WTC11 (cell line): ENCODE results near the gene LIMK1. TPM values are rescaled to one million over a fixed set of nuclear protein-coding genes. Genes with fewer than 3 reads are reported as not detected.

ENCODE experiments used
- ATAC-seq: fragments of 200-7000 bp; cut with Tn5 transposase; 2 replicates; pipeline ENCODE4 v1.10.0; 2021; ENCODE audit warnings: mild to moderate bottlenecking, moderate library complexity
- CTCF ChIA-PET: fragments of 300-600 bp; sonication (Branson Sonifier 250); formaldehyde crosslinking; loops from one replicate; lab custom pipeline; 2021; ENCODE audit warnings: antibody characterized with exemption; lab: Charles Lee
- POLR2A ChIA-PET: fragments of 350-600 bp; sonication (Branson Sonifier 250); formaldehyde crosslinking; loops from one replicate; lab custom pipeline; 2021; ENCODE audit warnings: antibody characterized with exemption; lab: Charles Lee
- DNase-seq: peaks from one replicate; pipeline ENCODE4 v3.0.0; 2021; ENCODE audit warnings: low spot score
- H3K27ac Mint-ChIP-seq: 2 replicates; pipeline ENCODE4 v1.8.0; 2021; ENCODE audit warnings: mixed read lengths
- H3K27me3 Mint-ChIP-seq: 2 replicates; pipeline ENCODE4 v1.8.0; 2021; ENCODE audit warnings: low read depth, mild to moderate bottlenecking, moderate library complexity, mixed read lengths
- H3K36me3 Mint-ChIP-seq: 2 replicates; pipeline ENCODE4 v1.8.0; 2021; ENCODE audit warnings: mixed read lengths
- H3K4me1 Mint-ChIP-seq: 2 replicates; pipeline ENCODE4 v1.8.0; 2022; ENCODE audit warnings: mixed read lengths
- H3K4me3 Mint-ChIP-seq: 2 replicates; pipeline ENCODE4 v1.8.0; 2021; ENCODE audit warnings: mild to moderate bottlenecking, moderate library complexity, mixed read lengths
- H3K9me3 Mint-ChIP-seq: 2 replicates; pipeline ENCODE4 v1.8.0; 2021; ENCODE audit warnings: mixed read lengths
- CBFB ChIP-seq: sonication (generic); formaldehyde crosslinking; IDR thresholded peaks from 2 replicates; pipeline ENCODE4 v1.8.1; 2022; ENCODE audit warnings: mild to moderate bottlenecking, low read depth, missing genetic modification reagents
- CREB1 ChIP-seq: sonication (generic); formaldehyde crosslinking; IDR thresholded peaks from 2 replicates; pipeline ENCODE4 v1.8.0; 2023; ENCODE audit warnings: mild to moderate bottlenecking, missing genetic modification reagents
- CREM ChIP-seq: sonication (generic); formaldehyde crosslinking; IDR thresholded peaks from 2 replicates; pipeline ENCODE4 v1.8.1; 2022; ENCODE audit warnings: mild to moderate bottlenecking, missing genetic modification reagents, moderate library complexity
- GABPB1 ChIP-seq: sonication (generic); formaldehyde crosslinking; IDR thresholded peaks from 2 replicates; pipeline ENCODE4 v1.8.1; 2023; ENCODE audit warnings: mild to moderate bottlenecking, missing genetic modification reagents
- GTF2I ChIP-seq: fragments of 250-450 bp; sonication (Bioruptor Pico); conservative IDR thresholded peaks from 2 replicates; pipeline ENCODE4 v1.4.0; 2021; ENCODE audit warnings: mild to moderate bottlenecking
- HMGA2 ChIP-seq: fragments of 250-450 bp; sonication (Bioruptor Pico); IDR thresholded peaks from 2 replicates; pipeline ENCODE4 v1.4.0; 2021; ENCODE audit warnings: mild to moderate bottlenecking, moderate library complexity
- NR3C1 ChIP-seq: sonication (generic); formaldehyde crosslinking; conservative IDR thresholded peaks from 2 replicates; pipeline ENCODE4 v1.8.1; 2023; ENCODE audit warnings: low read depth, mild to moderate bottlenecking, missing genetic modification reagents
- OVOL2 ChIP-seq: fragments of 250-450 bp; sonication (Bioruptor Pico); IDR thresholded peaks from 2 replicates; pipeline ENCODE4 v1.9.0; 2021; ENCODE audit warnings: mild to moderate bottlenecking, borderline replicate concordance
- RELA ChIP-seq: sonication (generic); formaldehyde crosslinking; IDR thresholded peaks from 2 replicates; pipeline ENCODE4 v1.8.1; 2022; ENCODE audit warnings: missing genetic modification reagents, mild to moderate bottlenecking, borderline replicate concordance
- SOX15 ChIP-seq: fragments of 250-450 bp; sonication (Bioruptor Pico); IDR thresholded peaks from 2 replicates; pipeline ENCODE4 v1.9.0; 2021; ENCODE audit warnings: mild to moderate bottlenecking
- TP53 ChIP-seq: sonication (generic); formaldehyde crosslinking; IDR thresholded peaks from 2 replicates; pipeline ENCODE4 v1.8.1; 2023; ENCODE audit warnings: mild to moderate bottlenecking, missing genetic modification reagents
- ZNF121 ChIP-seq: sonication (generic); formaldehyde crosslinking; IDR thresholded peaks from 2 replicates; pipeline ENCODE4 v1.8.0; 2023; ENCODE audit warnings: missing genetic modification reagents
- ZNF219 ChIP-seq: sonication (generic); formaldehyde crosslinking; IDR thresholded peaks from 2 replicates; pipeline ENCODE4 v1.8.0; 2023; ENCODE audit warnings: missing genetic modification reagents, mild to moderate bottlenecking, borderline replicate concordance
- ZNF263 ChIP-seq: sonication (generic); formaldehyde crosslinking; IDR thresholded peaks from 2 replicates; pipeline ENCODE4 v1.8.1; 2022; ENCODE audit warnings: low read depth, mild to moderate bottlenecking, moderate library complexity, missing genetic modification reagents
- ZNF512 ChIP-seq: sonication (generic); formaldehyde crosslinking; IDR thresholded peaks from 2 replicates; pipeline ENCODE4 v1.8.1; 2022; ENCODE audit warnings: missing genetic modification reagents, borderline replicate concordance
- ZNF532 ChIP-seq: fragments of 250-450 bp; sonication (Bioruptor Pico); IDR thresholded peaks from 2 replicates; pipeline ENCODE4 v1.9.0; 2021; ENCODE audit warnings: mild to moderate bottlenecking, borderline replicate concordance
- total RNA-seq: library from RNA; stranded (reverse); gene quantifications from 3 replicates; pipeline ENCODE4 v1.2.3, GENCODE V29; 2021
- TF ChIP-seq, protein P1 (sequence below): sonication (generic); formaldehyde crosslinking; IDR thresholded peaks from 2 replicates; pipeline ENCODE4 v1.8.0; 2023; ENCODE audit warnings: missing genetic modification reagents
- TF ChIP-seq, protein P2 (sequence below): sonication (generic); formaldehyde crosslinking; IDR thresholded peaks from 2 replicates; pipeline ENCODE4 v1.8.0; 2022; ENCODE audit warnings: mild to moderate bottlenecking, missing genetic modification reagents
- TF ChIP-seq, protein P3 (sequence below): fragments of 250-450 bp; sonication (Bioruptor Pico); IDR thresholded peaks from 2 replicates; pipeline ENCODE4 v1.9.0; 2021; ENCODE audit warnings: mild to moderate bottlenecking
- TF ChIP-seq, protein P4 (sequence below): sonication (generic); formaldehyde crosslinking; IDR thresholded peaks from 2 replicates; pipeline ENCODE4 v1.8.1; 2022; ENCODE audit warnings: mild to moderate bottlenecking, missing genetic modification reagents, moderate library complexity, borderline replicate concordance
- TF ChIP-seq, protein P5 (sequence below): sonication (generic); formaldehyde crosslinking; IDR thresholded peaks from 2 replicates; pipeline ENCODE4 v1.8.1; 2023; ENCODE audit warnings: mild to moderate bottlenecking, missing genetic modification reagents

Gene LIMK1
- total RNA-seq, 1 experiment from 2014 or later: 85.4 TPM

GRCh38 chr7:74094224-74095101, 10.9 kb downstream of the LIMK1 start:
- DNase-seq (peak; percentile 79), ATAC-seq (peak; percentile 85)
- POLR2A ChIA-PET: interaction anchor here (0.6 kb wide), 1 partner anchor 11 kb away, joined by 3 read pairs; the partner anchor contains the start of gene LIMK1
- Mint-ChIP-seq H3K36me3 (peaks cover 32% of the 10 kb centered on the region), H3K9me3 (peaks cover 9% of the 10 kb centered on the region), H3K4me1 (peaks cover 30% of the 10 kb centered on the region), H3K4me3 (peak overlapping the region; percentile 67), H3K27ac (peak overlapping the region; percentile 98), H3K27me3 (no peaks in the 10 kb centered on the region)
- CTCF ChIA-PET: interaction anchor here (0.5 to 2.2 kb wide), 10 partner anchors 11 to 479 kb away, joined by 3 to 18 read pairs (median 4); partner anchors contain the start of gene LIMK1
- no peak for TF ChIP-seq GABPB1
- TF ChIP-seq GTF2I (CRISPR knock-in tag): no peak
- no peak for TF ChIP-seq ZNF219 (CRISPR knock-in tag)
- no peak for TF ChIP-seq NR3C1 (CRISPR knock-in tag)
- no peak for TF ChIP-seq ZNF121
- no peak for TF ChIP-seq CREB1
- TF ChIP-seq HMGA2: no peak
- TF ChIP-seq, protein P1, sequence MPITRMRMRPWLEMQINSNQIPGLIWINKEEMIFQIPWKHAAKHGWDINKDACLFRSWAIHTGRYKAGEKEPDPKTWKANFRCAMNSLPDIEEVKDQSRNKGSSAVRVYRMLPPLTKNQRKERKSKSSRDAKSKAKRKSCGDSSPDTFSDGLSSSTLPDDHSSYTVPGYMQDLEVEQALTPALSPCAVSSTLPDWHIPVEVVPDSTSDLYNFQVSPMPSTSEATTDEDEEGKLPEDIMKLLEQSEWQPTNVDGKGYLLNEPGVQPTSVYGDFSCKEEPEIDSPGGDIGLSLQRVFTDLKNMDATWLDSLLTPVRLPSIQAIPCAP (CRISPR knock-in tag): no peak
- TF ChIP-seq ZNF532 (CRISPR knock-in tag): no peak
- TF ChIP-seq, protein P2, sequence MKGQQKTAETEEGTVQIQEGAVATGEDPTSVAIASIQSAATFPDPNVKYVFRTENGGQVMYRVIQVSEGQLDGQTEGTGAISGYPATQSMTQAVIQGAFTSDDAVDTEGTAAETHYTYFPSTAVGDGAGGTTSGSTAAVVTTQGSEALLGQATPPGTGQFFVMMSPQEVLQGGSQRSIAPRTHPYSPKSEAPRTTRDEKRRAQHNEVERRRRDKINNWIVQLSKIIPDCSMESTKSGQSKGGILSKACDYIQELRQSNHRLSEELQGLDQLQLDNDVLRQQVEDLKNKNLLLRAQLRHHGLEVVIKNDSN (CRISPR knock-in tag): no peak
- no peak for TF ChIP-seq OVOL2 (CRISPR knock-in tag)
- TF ChIP-seq SOX15: no peak
- TF ChIP-seq, protein P3, sequence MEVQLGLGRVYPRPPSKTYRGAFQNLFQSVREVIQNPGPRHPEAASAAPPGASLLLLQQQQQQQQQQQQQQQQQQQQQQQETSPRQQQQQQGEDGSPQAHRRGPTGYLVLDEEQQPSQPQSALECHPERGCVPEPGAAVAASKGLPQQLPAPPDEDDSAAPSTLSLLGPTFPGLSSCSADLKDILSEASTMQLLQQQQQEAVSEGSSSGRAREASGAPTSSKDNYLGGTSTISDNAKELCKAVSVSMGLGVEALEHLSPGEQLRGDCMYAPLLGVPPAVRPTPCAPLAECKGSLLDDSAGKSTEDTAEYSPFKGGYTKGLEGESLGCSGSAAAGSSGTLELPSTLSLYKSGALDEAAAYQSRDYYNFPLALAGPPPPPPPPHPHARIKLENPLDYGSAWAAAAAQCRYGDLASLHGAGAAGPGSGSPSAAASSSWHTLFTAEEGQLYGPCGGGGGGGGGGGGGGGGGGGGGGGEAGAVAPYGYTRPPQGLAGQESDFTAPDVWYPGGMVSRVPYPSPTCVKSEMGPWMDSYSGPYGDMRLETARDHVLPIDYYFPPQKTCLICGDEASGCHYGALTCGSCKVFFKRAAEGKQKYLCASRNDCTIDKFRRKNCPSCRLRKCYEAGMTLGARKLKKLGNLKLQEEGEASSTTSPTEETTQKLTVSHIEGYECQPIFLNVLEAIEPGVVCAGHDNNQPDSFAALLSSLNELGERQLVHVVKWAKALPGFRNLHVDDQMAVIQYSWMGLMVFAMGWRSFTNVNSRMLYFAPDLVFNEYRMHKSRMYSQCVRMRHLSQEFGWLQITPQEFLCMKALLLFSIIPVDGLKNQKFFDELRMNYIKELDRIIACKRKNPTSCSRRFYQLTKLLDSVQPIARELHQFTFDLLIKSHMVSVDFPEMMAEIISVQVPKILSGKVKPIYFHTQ: no peak
- TF ChIP-seq, protein P4, sequence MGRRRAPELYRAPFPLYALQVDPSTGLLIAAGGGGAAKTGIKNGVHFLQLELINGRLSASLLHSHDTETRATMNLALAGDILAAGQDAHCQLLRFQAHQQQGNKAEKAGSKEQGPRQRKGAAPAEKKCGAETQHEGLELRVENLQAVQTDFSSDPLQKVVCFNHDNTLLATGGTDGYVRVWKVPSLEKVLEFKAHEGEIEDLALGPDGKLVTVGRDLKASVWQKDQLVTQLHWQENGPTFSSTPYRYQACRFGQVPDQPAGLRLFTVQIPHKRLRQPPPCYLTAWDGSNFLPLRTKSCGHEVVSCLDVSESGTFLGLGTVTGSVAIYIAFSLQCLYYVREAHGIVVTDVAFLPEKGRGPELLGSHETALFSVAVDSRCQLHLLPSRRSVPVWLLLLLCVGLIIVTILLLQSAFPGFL: no peak
- TF ChIP-seq CREM: 0 out of 2 replicates have a peak, but pooled peaks have one; percentile 13
- TF ChIP-seq CBFB (CRISPR knock-in tag): no peak
- no peak for TF ChIP-seq ZNF263
- TF ChIP-seq ZNF512: no peak
- TF ChIP-seq RELA: no peak
- 0 out of 2 replicates have a peak, but pooled peaks have one; percentile 34 for TF ChIP-seq TP53 (CRISPR knock-in tag)
- TF ChIP-seq, protein P5, sequence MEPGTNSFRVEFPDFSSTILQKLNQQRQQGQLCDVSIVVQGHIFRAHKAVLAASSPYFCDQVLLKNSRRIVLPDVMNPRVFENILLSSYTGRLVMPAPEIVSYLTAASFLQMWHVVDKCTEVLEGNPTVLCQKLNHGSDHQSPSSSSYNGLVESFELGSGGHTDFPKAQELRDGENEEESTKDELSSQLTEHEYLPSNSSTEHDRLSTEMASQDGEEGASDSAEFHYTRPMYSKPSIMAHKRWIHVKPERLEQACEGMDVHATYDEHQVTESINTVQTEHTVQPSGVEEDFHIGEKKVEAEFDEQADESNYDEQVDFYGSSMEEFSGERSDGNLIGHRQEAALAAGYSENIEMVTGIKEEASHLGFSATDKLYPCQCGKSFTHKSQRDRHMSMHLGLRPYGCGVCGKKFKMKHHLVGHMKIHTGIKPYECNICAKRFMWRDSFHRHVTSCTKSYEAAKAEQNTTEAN: peak; percentile 41; the same call in 1 of the 2 replicates
